ENCODE results near the gene PLSCR1. TPM values are rescaled to one million over a fixed set of nuclear protein-coding genes. Genes with fewer than 3 reads are reported as not detected.

The PLSCR1 gene
- polyA plus RNA-seq, 2 of the 4 experiments (the other 2 are of a cell fraction) = 37.1 to 54.4 TPM

- FAIRE-seq (peak; percentile 7), ATAC-seq (no peak)
- CTCF ChIA-PET = interaction anchor here (1.2 to 1.6 kb wide), 2 partner anchors 14 to 60 kb away, joined by 3 to 4 read pairs; no protein-coding TSS in a partner anchor
Observed at GRCh38 chr3:146517684-146518435, 26.5 kb downstream of the PLSCR1 start.

More at GRCh38 chr3:146517684-146518435, 26.5 kb downstream of the PLSCR1 start:
- peak in 1 of 2 experiments; percentile 28 for DNase-seq (ENCODE audit: low read depth in 1 of 2, low spot score in 1 of 2)
- Histone ChIP-seq H3K4me2 (no peak overlapping the region), H3K27ac (no peak overlapping the region), H3K4me3 (no peak overlapping the region), H3K9me3 (no peaks in the 10 kb centered on the region), H3K4me1 (peaks cover 17% of the 10 kb centered on the region; the same call in 1 of the 3 replicates)
- TF ChIP-seq EP300 (IDR thresholded peaks at IDR 0.05) = no peak
- no peak for TF ChIP-seq HDAC2 (IDR thresholded peaks at IDR 0.05)
- no peak for TF ChIP-seq JUNB (IDR thresholded peaks at IDR 0.05)
- TF ChIP-seq RFX5 (IDR thresholded peaks at IDR 0.05) = no peak
- TF ChIP-seq REST (IDR thresholded peaks at IDR 0.05) = no peak
- TF ChIP-seq RNF2 (IDR thresholded peaks at IDR 0.05; ENCODE audit: borderline replicate concordance, low read depth) = no peak
- TF ChIP-seq FOSL2 (IDR thresholded peaks at IDR 0.05) = no peak
- no peak for TF ChIP-seq FOSL2 (CRISPR knock-in tag; IDR thresholded peaks at IDR 0.05)
- TF ChIP-seq CTCF (IDR thresholded peaks at IDR 0.05) = no peak
- no peak for TF ChIP-seq BCL3 (IDR thresholded peaks at IDR 0.05)
- TF ChIP-seq CBX2 (IDR thresholded peaks at IDR 0.05; ENCODE audit: borderline replicate concordance, low read depth) = no peak
- no peak for TF ChIP-seq ZC3H11A (IDR thresholded peaks at IDR 0.05)
- no peak for TF ChIP-seq EHF (CRISPR knock-in tag; IDR thresholded peaks at IDR 0.05)
- TF ChIP-seq ZFP36 (IDR thresholded peaks at IDR 0.05; ENCODE audit: borderline replicate concordance, partially characterized antibody) = no peak
- no peak for TF ChIP-seq ESRRA (IDR thresholded peaks at IDR 0.05; ENCODE audit: borderline replicate concordance, low read length)
- no peak for TF ChIP-seq NPAS2 (CRISPR knock-in tag; IDR thresholded peaks at IDR 0.05; ENCODE audit: borderline replicate concordance)
- TF ChIP-seq BHLHE40 (IDR thresholded peaks at IDR 0.05; ENCODE audit: low read depth, low read length) = no peak
- no peak for TF ChIP-seq FOXS1 (CRISPR knock-in tag; IDR thresholded peaks at IDR 0.05)
- no peak for TF ChIP-seq ATOH8 (CRISPR knock-in tag; IDR thresholded peaks at IDR 0.05; ENCODE audit: low read depth)
- TF ChIP-seq ELK1 (IDR thresholded peaks at IDR 0.05; ENCODE audit: low read depth, low read length) = no peak
- POLR2A ChIA-PET = interaction anchor here (1.1 to 1.2 kb wide), 2 partner anchors 27 to 48 kb away, joined by 3 read pairs; partner anchors contain the start of gene PLSCR2
- WGBS (ENCODE audit: missing lambda C conversion rate) = 73% methylated on average over 4 of the region's 4 CpGs

Measured in A549 (cell line).